HepG2 (cell line): ENCODE results near the gene TULP3. TPM values are rescaled to one million over a fixed set of nuclear protein-coding genes. Genes with fewer than 3 reads are reported as not detected.

Experiments used
- MLLT10 ChIP-seq: sonication (generic); formaldehyde crosslinking; IDR thresholded peaks from 2 replicates; pipeline ENCODE4 v1.4.0; 2020; ENCODE audit warnings: missing genetic modification reagents
- NRL ChIP-seq: sonication (generic); formaldehyde crosslinking; IDR thresholded peaks from 2 replicates; pipeline ENCODE4 v1.5.0; 2020; ENCODE audit warnings: missing genetic modification reagents, mild to moderate bottlenecking, moderate library complexity, borderline replicate concordance
- ZNF121 ChIP-seq: sonication (generic); formaldehyde crosslinking; IDR thresholded peaks from 2 replicates; pipeline ENCODE4 v1.5.0; 2020; ENCODE audit warnings: mild to moderate bottlenecking, missing genetic modification reagents
- ZNF773 ChIP-seq: sonication (generic); formaldehyde crosslinking; IDR thresholded peaks from 2 replicates; pipeline ENCODE4 v1.4.0; 2020; ENCODE audit warnings: missing genetic modification reagents, borderline replicate concordance
- ZZZ3 ChIP-seq: sonication (generic); formaldehyde crosslinking; IDR thresholded peaks from 2 replicates; pipeline ENCODE4 v1.4.0; 2020; ENCODE audit warnings: missing genetic modification reagents, mild to moderate bottlenecking, borderline replicate concordance
- polyA plus RNA-seq, 8 experiments: library from polyadenylated mRNA; depleted of rRNA in 3 of 8; stranded (reverse) in 7 of 8; unstranded in 1 of 8; fragments of >200 nt; fragmentation: Illumina TruSeq in 4 of 8; extraction: Trizol in 4 of 8; gene quantifications; 2 replicates each; pipeline versions ENCODE4 v1.2.1 to v1.2.3, GENCODE V29; 2011 to 2016; ENCODE audit warnings: low read depth in 4 of 8, missing spikeins in 1 of 8, mixed read lengths in 1 of 8; ENCODE audit not compliant: insufficient read depth in 1 of 8
- total RNA-seq, 5 experiments: library from RNA; depleted of rRNA; stranded (reverse); fragments of >200 nt; fragmentation: Illumina TruSeq; extraction: Trizol; gene quantifications; 2 replicates each; pipeline ENCODE4 v1.2.3, GENCODE V29; 2016; ENCODE audit warnings: low read depth in 1 of 5
- TF ChIP-seq, protein P1 (sequence below), 2 experiments: sonication (generic) in 1 of 2; formaldehyde crosslinking in 1 of 2; IDR thresholded peaks; 2 replicates each; pipeline versions ENCODE4 v1.6.1 to v1.9.0; 2014 to 2022; ENCODE audit warnings: antibody characterized with exemption in 1 of 2, borderline replicate concordance in 1 of 2, inconsistent platforms in 1 of 2, low read depth in 1 of 2, missing genetic modification reagents in 1 of 2
- TF ChIP-seq, protein P2 (sequence below): sonication (generic); formaldehyde crosslinking; IDR thresholded peaks from 2 replicates; pipeline ENCODE4 v1.5.1; 2020; ENCODE audit warnings: missing genetic modification reagents, mild to moderate bottlenecking, borderline replicate concordance
- TF ChIP-seq, protein P3 (sequence below): sonication (generic); formaldehyde crosslinking; IDR thresholded peaks from one replicate; pipeline ENCODE4 v1.5.1; 2020; ENCODE audit warnings: mild to moderate bottlenecking, missing genetic modification reagents; ENCODE audit errors: not compliant biosample characterization

TULP3 gene
- total and polyA plus RNA-seq, 2 of the 13 experiments (the other 11 are each of a cell fraction or from before 2014, with no cell fraction given) = 11.2 to 13.2 TPM

DNA sequence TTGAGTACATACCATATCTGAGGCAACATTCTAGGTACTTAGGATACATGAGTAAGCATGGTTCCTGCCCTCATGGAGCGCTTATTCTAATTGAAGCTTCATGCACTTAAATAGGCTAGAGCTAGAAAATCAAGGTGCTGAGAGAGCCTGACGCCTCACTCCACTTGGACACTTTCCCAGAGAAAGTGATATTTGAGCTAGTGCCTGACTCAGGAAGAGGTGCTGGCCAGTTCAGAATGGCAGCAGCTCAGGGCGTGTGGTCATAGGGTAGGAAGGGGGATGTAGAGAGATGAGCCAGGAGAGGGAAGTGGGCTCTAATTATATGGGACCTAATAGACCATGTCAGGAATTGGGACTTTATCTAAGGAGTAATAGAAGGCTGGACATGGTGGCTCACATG, 33.3 kb downstream of the TULP3 start (continued):
- TF ChIP-seq, protein P1, sequence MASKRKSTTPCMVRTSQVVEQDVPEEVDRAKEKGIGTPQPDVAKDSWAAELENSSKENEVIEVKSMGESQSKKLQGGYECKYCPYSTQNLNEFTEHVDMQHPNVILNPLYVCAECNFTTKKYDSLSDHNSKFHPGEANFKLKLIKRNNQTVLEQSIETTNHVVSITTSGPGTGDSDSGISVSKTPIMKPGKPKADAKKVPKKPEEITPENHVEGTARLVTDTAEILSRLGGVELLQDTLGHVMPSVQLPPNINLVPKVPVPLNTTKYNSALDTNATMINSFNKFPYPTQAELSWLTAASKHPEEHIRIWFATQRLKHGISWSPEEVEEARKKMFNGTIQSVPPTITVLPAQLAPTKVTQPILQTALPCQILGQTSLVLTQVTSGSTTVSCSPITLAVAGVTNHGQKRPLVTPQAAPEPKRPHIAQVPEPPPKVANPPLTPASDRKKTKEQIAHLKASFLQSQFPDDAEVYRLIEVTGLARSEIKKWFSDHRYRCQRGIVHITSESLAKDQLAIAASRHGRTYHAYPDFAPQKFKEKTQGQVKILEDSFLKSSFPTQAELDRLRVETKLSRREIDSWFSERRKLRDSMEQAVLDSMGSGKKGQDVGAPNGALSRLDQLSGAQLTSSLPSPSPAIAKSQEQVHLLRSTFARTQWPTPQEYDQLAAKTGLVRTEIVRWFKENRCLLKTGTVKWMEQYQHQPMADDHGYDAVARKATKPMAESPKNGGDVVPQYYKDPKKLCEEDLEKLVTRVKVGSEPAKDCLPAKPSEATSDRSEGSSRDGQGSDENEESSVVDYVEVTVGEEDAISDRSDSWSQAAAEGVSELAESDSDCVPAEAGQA (IDR thresholded peaks at IDR 0.05; ENCODE audit: low read depth) = no peak
- TF ChIP-seq, protein P1 (CRISPR knock-in tag; IDR thresholded peaks at IDR 0.05; ENCODE audit: borderline replicate concordance) = no peak
- TF ChIP-seq, protein P2, sequence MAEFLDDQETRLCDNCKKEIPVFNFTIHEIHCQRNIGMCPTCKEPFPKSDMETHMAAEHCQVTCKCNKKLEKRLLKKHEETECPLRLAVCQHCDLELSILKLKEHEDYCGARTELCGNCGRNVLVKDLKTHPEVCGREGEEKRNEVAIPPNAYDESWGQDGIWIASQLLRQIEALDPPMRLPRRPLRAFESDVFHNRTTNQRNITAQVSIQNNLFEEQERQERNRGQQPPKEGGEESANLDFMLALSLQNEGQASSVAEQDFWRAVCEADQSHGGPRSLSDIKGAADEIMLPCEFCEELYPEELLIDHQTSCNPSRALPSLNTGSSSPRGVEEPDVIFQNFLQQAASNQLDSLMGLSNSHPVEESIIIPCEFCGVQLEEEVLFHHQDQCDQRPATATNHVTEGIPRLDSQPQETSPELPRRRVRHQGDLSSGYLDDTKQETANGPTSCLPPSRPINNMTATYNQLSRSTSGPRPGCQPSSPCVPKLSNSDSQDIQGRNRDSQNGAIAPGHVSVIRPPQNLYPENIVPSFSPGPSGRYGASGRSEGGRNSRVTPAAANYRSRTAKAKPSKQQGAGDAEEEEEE (CRISPR knock-in tag) = no peak
- no peak for TF ChIP-seq ZNF773 (CRISPR knock-in tag)
- TF ChIP-seq ZNF121 (CRISPR knock-in tag) = no peak
- TF ChIP-seq, protein P3, sequence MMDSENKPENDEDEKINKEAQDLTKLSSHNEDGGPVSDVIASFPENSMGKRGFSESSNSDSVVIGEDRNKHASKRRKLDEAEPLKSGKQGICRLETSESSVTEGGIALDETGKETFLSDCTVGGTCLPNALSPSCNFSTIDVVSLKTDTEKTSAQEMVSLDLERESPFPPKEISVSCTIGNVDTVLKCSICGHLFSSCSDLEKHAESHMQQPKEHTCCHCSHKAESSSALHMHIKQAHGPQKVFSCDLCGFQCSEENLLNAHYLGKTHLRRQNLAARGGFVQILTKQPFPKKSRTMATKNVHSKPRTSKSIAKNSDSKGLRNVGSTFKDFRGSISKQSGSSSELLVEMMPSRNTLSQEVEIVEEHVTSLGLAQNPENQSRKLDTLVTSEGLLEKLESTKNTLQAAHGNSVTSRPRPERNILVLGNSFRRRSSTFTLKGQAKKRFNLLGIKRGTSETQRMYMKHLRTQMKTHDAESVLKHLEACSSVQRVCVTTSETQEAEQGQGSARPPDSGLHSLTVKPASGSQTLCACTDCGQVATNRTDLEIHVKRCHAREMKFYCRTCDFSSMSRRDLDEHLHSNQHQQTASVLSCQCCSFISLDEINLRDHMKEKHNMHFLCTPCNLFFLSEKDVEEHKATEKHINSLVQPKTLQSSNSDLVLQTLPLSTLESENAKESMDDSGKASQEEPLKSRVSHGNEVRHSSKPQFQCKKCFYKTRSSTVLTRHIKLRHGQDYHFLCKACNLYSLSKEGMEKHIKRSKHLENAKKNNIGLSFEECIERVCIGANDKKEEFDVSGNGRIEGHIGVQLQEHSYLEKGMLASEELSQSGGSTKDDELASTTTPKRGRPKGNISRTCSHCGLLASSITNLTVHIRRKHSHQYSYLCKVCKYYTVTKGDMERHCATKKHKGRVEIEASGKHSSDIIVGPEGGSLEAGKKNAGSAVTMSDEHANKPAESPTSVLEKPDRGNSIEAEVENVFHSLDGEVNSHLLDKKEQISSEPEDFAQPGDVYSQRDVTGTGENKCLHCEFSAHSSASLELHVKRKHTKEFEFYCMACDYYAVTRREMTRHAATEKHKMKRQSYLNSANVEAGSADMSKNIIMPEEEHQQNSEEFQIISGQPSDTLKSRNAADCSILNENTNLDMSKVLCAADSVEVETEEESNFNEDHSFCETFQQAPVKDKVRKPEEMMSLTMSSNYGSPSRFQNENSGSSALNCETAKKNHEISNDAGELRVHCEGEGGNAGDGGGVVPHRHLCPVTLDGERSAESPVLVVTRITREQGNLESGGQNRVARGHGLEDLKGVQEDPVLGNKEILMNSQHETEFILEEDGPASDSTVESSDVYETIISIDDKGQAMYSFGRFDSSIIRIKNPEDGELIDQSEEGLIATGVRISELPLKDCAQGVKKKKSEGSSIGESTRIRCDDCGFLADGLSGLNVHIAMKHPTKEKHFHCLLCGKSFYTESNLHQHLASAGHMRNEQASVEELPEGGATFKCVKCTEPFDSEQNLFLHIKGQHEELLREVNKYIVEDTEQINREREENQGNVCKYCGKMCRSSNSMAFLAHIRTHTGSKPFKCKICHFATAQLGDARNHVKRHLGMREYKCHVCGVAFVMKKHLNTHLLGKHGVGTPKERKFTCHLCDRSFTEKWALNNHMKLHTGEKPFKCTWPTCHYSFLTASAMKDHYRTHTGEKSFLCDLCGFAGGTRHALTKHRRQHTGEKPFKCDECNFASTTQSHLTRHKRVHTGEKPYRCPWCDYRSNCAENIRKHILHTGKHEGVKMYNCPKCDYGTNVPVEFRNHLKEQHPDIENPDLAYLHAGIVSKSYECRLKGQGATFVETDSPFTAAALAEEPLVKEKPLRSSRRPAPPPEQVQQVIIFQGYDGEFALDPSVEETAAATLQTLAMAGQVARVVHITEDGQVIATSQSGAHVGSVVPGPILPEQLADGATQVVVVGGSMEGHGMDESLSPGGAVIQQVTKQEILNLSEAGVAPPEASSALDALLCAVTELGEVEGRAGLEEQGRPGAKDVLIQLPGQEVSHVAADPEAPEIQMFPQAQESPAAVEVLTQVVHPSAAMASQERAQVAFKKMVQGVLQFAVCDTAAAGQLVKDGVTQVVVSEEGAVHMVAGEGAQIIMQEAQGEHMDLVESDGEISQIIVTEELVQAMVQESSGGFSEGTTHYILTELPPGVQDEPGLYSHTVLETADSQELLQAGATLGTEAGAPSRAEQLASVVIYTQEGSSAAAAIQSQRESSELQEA = no peak
- no peak for TF ChIP-seq MLLT10 (CRISPR knock-in tag)
- no peak for TF ChIP-seq NRL (CRISPR knock-in tag)
- no peak for TF ChIP-seq ZZZ3 (CRISPR knock-in tag)
